Vagina (tissue), 2 donors: Measurements from ENCODE around the gene ADD1.
A peak's percentile ranks its signal among the peaks of the same experiment; 100 is the strongest.

Experiments
- CTCF ChIP-seq, 3 experiments: fragments of 450-650 bp in 2 of 3; fragments of 200-600 bp in 1 of 3; sonication (generic) in 1 of 3; IDR thresholded peaks; one replicate each; pipeline ENCODE4 v1.5.1; 2017 to 2019; ENCODE audit warnings: antibody characterized with exemption in 3 of 3, mild to moderate bottlenecking in 2 of 3, moderate library complexity in 2 of 3
- POLR2A ChIP-seq, 2 donors: fragments of 450-650 bp; IDR thresholded peaks; one replicate each; pipeline ENCODE4 v1.6.1; 2017; ENCODE audit warnings: antibody characterized with exemption in 2 of 2, mild to moderate bottlenecking in 2 of 2, moderate library complexity in 2 of 2
- POLR2AphosphoS5 ChIP-seq, 2 donors: sonication (generic); formaldehyde crosslinking; IDR thresholded peaks; one replicate each; pipeline ENCODE4 v1.9.0; 2017; ENCODE audit warnings: antibody characterized with exemption in 2 of 2, mild to moderate bottlenecking in 2 of 2, low read depth in 1 of 2; ENCODE audit not compliant: insufficient read depth in 1 of 2

GRCh38 chr4:2794486-2795299 lies 49.0 kb upstream of the ADD1 start:
- peak in 1 of 2 donors; percentile 33 for TF ChIP-seq POLR2AphosphoS5 (IDR thresholded peaks at IDR 0.05; ENCODE audit: insufficient read depth in 1 of 2, low read depth in 1 of 2)
- TF ChIP-seq CTCF (IDR thresholded peaks at IDR 0.05), result no peak
- TF ChIP-seq POLR2A (IDR thresholded peaks at IDR 0.05), result no peak
